Liver (tissue), 9 donors: ENCODE results near the gene TIA1. TPM values are rescaled to one million over a fixed set of nuclear protein-coding genes. Genes with fewer than 3 reads are reported as not detected.

Source experiments
- DNase-seq: peaks from one replicate; pipeline ENCODE4 v3.0.0-alpha.2; 2017; ENCODE audit warnings: low spot score
- H3K27ac ChIP-seq, 2 donors: one replicate each; pipeline ENCODE4 v1.7.0; 2013; ENCODE audit warnings: inconsistent platforms in 2 of 2, low read length in 2 of 2, control low read depth in 1 of 2, low read depth in 1 of 2, mild to moderate bottlenecking in 1 of 2
- H3K27me3 ChIP-seq, 4 donors: one replicate each; pipeline versions ENCODE4 v1.6.1 to v1.7.0; 2013; ENCODE audit warnings: low read length in 3 of 4, inconsistent platforms in 1 of 4, mild to moderate bottlenecking in 1 of 4, moderate library complexity in 1 of 4; ENCODE audit not compliant: control insufficient read depth in 4 of 4, insufficient read depth in 4 of 4
- H3K36me3 ChIP-seq, 4 donors: one replicate each; pipeline versions ENCODE4 v1.6.1 to v1.7.0; 2013; ENCODE audit warnings: low read length in 3 of 4, mild to moderate bottlenecking in 3 of 4, low read depth in 1 of 4, moderate library complexity in 1 of 4; ENCODE audit not compliant: control insufficient read depth in 4 of 4, insufficient read depth in 3 of 4
- H3K4me1 ChIP-seq, 4 donors: one replicate each; pipeline versions ENCODE4 v1.6.1 to v1.7.0; 2013; ENCODE audit warnings: low read length in 3 of 4, mild to moderate bottlenecking in 3 of 4, moderate library complexity in 1 of 4; ENCODE audit not compliant: control insufficient read depth in 4 of 4, insufficient read depth in 4 of 4
- H3K4me3 ChIP-seq, 3 donors: one replicate each; pipeline versions ENCODE4 v1.6.1 to v1.7.0; 2013; ENCODE audit warnings: low read length in 3 of 3, control low read depth in 1 of 3, low read depth in 1 of 3, mild to moderate bottlenecking in 1 of 3
- H3K9ac ChIP-seq, 2 donors: one replicate each; pipeline ENCODE4 v1.7.0; 2013; ENCODE audit warnings: low read length in 2 of 2, mild to moderate bottlenecking in 2 of 2, moderate library complexity in 2 of 2, control low read depth in 1 of 2, low read depth in 1 of 2
- H3K9me3 ChIP-seq, 4 donors: one replicate each; pipeline versions ENCODE4 v1.6.1 to v1.7.0; 2013; ENCODE audit warnings: low read length in 3 of 4; ENCODE audit not compliant: control insufficient read depth in 4 of 4
- EGR1 ChIP-seq, 2 donors: IDR thresholded peaks; 2 replicates each; pipeline ENCODE4 v1.6.1; 2016 to 2018; ENCODE audit warnings: antibody characterized with exemption in 2 of 2, low read depth in 2 of 2
- FOXA1 ChIP-seq: IDR thresholded peaks from 2 replicates; pipeline ENCODE4 v1.6.1; 2016; ENCODE audit warnings: antibody characterized with exemption
- FOXA2 ChIP-seq: IDR thresholded peaks from 2 replicates; pipeline ENCODE4 v1.6.1; 2016; ENCODE audit warnings: antibody characterized with exemption
- GABPA ChIP-seq, 2 donors: IDR thresholded peaks in 1 of 2; conservative IDR thresholded peaks in 1 of 2; 2 replicates each; pipeline ENCODE4 v1.6.1; 2016; ENCODE audit warnings: antibody characterized with exemption in 2 of 2, mild to moderate bottlenecking in 1 of 2, moderate library complexity in 1 of 2
- HNF4A ChIP-seq, 2 donors: conservative IDR thresholded peaks; 2 replicates each; pipeline ENCODE4 v1.6.1; 2016; ENCODE audit warnings: antibody characterized with exemption in 2 of 2, mild to moderate bottlenecking in 2 of 2
- HNF4G ChIP-seq: IDR thresholded peaks from 2 replicates; pipeline ENCODE4 v1.6.1; 2016; ENCODE audit warnings: antibody characterized with exemption
- JUND ChIP-seq, 2 donors: IDR thresholded peaks; 2 replicates each; pipeline ENCODE4 v1.6.1; 2016; ENCODE audit warnings: antibody characterized with exemption in 2 of 2
- NR2F2 ChIP-seq: IDR thresholded peaks from 2 replicates; pipeline ENCODE4 v1.6.1; 2016; ENCODE audit warnings: antibody characterized with exemption
- RXRA ChIP-seq, 2 donors: IDR thresholded peaks; 2 replicates each; pipeline ENCODE4 v1.6.1; 2017 to 2018; ENCODE audit warnings: antibody characterized with exemption in 2 of 2, mild to moderate bottlenecking in 1 of 2
- SP1 ChIP-seq: IDR thresholded peaks from 2 replicates; pipeline ENCODE4 v1.6.1; 2018; ENCODE audit warnings: antibody characterized with exemption, mild to moderate bottlenecking
- TAF1 ChIP-seq: conservative IDR thresholded peaks from 2 replicates; pipeline ENCODE4 v1.6.1; 2016; ENCODE audit warnings: antibody characterized with exemption, mild to moderate bottlenecking
- YY1 ChIP-seq: IDR thresholded peaks from 2 replicates; pipeline ENCODE4 v1.6.1; 2016; ENCODE audit warnings: antibody characterized with exemption, mild to moderate bottlenecking
- WGBS: extraction: QIAGEN DNeasy Blood & Tissue Kit; methylation state at CpG from one replicate; pipeline ENCODE4 v1.1.7; 2013; 5-methylcytosine and 5-hydroxymethylcytosine counted together
- polyA plus RNA-seq, 2 donors: library from polyadenylated mRNA; stranded (reverse) in 1 of 2; unstranded in 1 of 2; fragments of 200-250 nt in 1 of 2; fragments of >200 nt in 1 of 2; fragmentation: Nextera tagmentation in 1 of 2; extraction: Ambion mirVana in 1 of 2; gene quantifications; one replicate each; pipeline versions ENCODE4 v1.2.1 to v1.2.3, GENCODE V29; 2013 to 2015
- total RNA-seq, 2 donors: library from RNA; depleted of rRNA; stranded (reverse); fragments of >200 nt; gene quantifications; one replicate each; pipeline ENCODE4 v1.2.3, GENCODE V29; 2014
- TF ChIP-seq, protein P1 (sequence below): IDR thresholded peaks from 2 replicates; pipeline ENCODE4 v1.6.1; 2016; ENCODE audit warnings: antibody characterized with exemption
- TF ChIP-seq, protein P2 (sequence below): IDR thresholded peaks from 2 replicates; pipeline ENCODE4 v1.6.1; 2016; ENCODE audit warnings: antibody characterized with exemption, mild to moderate bottlenecking
- TF ChIP-seq, protein P3 (sequence below): IDR thresholded peaks from 2 replicates; pipeline ENCODE4 v1.6.1; 2016; ENCODE audit warnings: antibody characterized with exemption
- TF ChIP-seq, protein P4 (sequence below): IDR thresholded peaks from 2 replicates; pipeline ENCODE4 v1.6.1; 2016; ENCODE audit warnings: antibody characterized with exemption
- TF ChIP-seq, protein P5 (sequence below): fragments of 150-350 bp; IDR thresholded peaks from 2 replicates; pipeline ENCODE4 v1.5.1; 2017; ENCODE audit warnings: improper control_type of control experiment, low read depth, low read length; ENCODE audit not compliant: missing input control
- donor health status: healthy.
- donor health status: healthy.
- donor health status: healthy.
- donor health status: healthy.
- donor health status: healthy.

The TIA1 gene
- total and polyA plus RNA-seq, 4 donors: 10.2 to 56.2 (median 46.6) TPM

DNA sequence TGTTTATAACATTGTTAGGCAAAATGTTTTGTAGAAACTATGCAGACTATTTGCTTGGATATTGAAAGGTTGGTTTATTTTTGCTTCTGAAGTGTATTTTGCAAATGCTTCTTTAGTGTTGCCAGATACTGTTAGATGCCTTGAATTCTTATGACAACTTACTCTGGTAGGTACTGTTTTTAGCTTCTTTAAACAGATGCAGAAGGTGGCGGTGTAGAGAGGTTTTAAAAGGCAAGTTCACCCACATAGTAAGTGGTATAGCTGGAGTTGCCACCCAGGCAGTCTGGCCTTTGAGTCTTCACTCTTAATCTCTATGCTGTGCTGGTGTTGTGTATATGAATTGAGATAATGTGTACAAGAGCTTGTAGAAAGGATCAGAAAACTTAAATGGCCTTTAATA is 13.1 kb upstream of the TIA1 start:
- no peak for DNase-seq
- H3K4me1 ChIP-seq: peaks cover 6 to 36% (median 24%) of the 10 kb centered on the region in 4 donors
- H3K27me3 ChIP-seq: no peaks in the 10 kb centered on the region
- TF ChIP-seq NR2F2 (no peak), JUND (IDR thresholded peaks at IDR 0.05) (no peak), YY1 (no peak), EGR1 (IDR thresholded peaks at IDR 0.05; ENCODE audit: low read depth in 2 of 2) (no peak), RXRA (IDR thresholded peaks at IDR 0.05) (no peak), FOXA2 (no peak), FOXA1 (no peak)
- TF ChIP-seq, protein P1, sequence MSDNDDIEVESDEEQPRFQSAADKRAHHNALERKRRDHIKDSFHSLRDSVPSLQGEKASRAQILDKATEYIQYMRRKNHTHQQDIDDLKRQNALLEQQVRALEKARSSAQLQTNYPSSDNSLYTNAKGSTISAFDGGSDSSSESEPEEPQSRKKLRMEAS: no peak
- TF ChIP-seq, protein P2, sequence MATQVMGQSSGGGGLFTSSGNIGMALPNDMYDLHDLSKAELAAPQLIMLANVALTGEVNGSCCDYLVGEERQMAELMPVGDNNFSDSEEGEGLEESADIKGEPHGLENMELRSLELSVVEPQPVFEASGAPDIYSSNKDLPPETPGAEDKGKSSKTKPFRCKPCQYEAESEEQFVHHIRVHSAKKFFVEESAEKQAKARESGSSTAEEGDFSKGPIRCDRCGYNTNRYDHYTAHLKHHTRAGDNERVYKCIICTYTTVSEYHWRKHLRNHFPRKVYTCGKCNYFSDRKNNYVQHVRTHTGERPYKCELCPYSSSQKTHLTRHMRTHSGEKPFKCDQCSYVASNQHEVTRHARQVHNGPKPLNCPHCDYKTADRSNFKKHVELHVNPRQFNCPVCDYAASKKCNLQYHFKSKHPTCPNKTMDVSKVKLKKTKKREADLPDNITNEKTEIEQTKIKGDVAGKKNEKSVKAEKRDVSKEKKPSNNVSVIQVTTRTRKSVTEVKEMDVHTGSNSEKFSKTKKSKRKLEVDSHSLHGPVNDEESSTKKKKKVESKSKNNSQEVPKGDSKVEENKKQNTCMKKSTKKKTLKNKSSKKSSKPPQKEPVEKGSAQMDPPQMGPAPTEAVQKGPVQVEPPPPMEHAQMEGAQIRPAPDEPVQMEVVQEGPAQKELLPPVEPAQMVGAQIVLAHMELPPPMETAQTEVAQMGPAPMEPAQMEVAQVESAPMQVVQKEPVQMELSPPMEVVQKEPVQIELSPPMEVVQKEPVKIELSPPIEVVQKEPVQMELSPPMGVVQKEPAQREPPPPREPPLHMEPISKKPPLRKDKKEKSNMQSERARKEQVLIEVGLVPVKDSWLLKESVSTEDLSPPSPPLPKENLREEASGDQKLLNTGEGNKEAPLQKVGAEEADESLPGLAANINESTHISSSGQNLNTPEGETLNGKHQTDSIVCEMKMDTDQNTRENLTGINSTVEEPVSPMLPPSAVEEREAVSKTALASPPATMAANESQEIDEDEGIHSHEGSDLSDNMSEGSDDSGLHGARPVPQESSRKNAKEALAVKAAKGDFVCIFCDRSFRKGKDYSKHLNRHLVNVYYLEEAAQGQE: no peak
- no peaks in the 10 kb centered on the region for H3K9me3 ChIP-seq
- H3K27ac ChIP-seq: no peak overlapping the region
- WGBS: 89% methylated on average over 1 of the region's 1 CpG
- H3K9ac ChIP-seq: peak overlapping the region in 1 of 2 donors; percentile 43
- H3K4me3 ChIP-seq: no peak overlapping the region
- peaks cover 0 to 28% (median 6%) of the 10 kb centered on the region in 4 donors for H3K36me3 ChIP-seq

DNA sequence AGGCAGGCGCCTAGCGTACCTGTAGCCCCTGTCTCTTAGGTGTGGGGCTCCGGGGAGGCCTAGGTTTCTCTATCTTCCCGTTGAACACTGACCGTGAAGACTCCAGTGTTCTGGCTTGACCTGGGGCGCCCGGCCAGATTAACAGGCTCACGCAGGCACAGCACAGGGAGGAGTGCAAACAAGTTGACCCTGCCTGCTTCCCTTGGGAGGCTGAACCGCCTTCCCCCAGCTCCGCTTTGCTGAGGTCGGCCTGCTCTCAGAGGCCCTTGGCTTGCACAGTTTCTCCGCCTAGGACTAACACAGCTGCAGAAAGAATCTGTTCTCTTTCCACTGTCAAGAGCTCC is 10.1 kb upstream of the TIA1 start:
- Histone ChIP-seq H3K9ac (peak overlapping the region in 1 of 2 donors; percentile 66), H3K27me3 (no peaks in the 10 kb centered on the region), H3K9me3 (no peaks in the 10 kb centered on the region), H3K36me3 (peaks cover 0 to 18% (median 4%) of the 10 kb centered on the region in 4 donors), H3K4me1 (peaks cover 6 to 30% (median 24%) of the 10 kb centered on the region in 4 donors), H3K4me3 (peak overlapping the region; percentile 68 to 87 (median 87)), H3K27ac (peak overlapping the region; percentile 65 to 83)
- 5% methylated on average over 12 of the region's 12 CpGs for WGBS
- TF ChIP-seq, protein P2: peak; percentile 17
- no peak for TF ChIP-seq JUND (IDR thresholded peaks at IDR 0.05)
- no peak for TF ChIP-seq HNF4G
- TF ChIP-seq FOXA2: no peak
- TF ChIP-seq HNF4A (conservative IDR thresholded peaks at IDR 0.05): peak; percentile 22 to 31
- peak; percentile 29 for TF ChIP-seq NR2F2
- TF ChIP-seq SP1: peak; percentile 30
- no peak for TF ChIP-seq TAF1
- no peak for TF ChIP-seq EGR1 (IDR thresholded peaks at IDR 0.05; ENCODE audit: low read depth in 2 of 2)
- TF ChIP-seq, protein P3, sequence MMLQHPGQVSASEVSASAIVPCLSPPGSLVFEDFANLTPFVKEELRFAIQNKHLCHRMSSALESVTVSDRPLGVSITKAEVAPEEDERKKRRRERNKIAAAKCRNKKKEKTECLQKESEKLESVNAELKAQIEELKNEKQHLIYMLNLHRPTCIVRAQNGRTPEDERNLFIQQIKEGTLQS: no peak
- TF ChIP-seq, protein P4, sequence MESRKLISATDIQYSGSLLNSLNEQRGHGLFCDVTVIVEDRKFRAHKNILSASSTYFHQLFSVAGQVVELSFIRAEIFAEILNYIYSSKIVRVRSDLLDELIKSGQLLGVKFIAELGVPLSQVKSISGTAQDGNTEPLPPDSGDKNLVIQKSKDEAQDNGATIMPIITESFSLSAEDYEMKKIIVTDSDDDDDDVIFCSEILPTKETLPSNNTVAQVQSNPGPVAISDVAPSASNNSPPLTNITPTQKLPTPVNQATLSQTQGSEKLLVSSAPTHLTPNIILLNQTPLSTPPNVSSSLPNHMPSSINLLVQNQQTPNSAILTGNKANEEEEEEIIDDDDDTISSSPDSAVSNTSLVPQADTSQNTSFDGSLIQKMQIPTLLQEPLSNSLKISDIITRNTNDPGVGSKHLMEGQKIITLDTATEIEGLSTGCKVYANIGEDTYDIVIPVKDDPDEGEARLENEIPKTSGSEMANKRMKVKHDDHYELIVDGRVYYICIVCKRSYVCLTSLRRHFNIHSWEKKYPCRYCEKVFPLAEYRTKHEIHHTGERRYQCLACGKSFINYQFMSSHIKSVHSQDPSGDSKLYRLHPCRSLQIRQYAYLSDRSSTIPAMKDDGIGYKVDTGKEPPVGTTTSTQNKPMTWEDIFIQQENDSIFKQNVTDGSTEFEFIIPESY: no peak
- no peak for TF ChIP-seq GABPA (IDR thresholded peaks at IDR 0.05 in 1 of 2, conservative IDR thresholded peaks at IDR 0.05 in 1 of 2)
- TF ChIP-seq, protein P5, sequence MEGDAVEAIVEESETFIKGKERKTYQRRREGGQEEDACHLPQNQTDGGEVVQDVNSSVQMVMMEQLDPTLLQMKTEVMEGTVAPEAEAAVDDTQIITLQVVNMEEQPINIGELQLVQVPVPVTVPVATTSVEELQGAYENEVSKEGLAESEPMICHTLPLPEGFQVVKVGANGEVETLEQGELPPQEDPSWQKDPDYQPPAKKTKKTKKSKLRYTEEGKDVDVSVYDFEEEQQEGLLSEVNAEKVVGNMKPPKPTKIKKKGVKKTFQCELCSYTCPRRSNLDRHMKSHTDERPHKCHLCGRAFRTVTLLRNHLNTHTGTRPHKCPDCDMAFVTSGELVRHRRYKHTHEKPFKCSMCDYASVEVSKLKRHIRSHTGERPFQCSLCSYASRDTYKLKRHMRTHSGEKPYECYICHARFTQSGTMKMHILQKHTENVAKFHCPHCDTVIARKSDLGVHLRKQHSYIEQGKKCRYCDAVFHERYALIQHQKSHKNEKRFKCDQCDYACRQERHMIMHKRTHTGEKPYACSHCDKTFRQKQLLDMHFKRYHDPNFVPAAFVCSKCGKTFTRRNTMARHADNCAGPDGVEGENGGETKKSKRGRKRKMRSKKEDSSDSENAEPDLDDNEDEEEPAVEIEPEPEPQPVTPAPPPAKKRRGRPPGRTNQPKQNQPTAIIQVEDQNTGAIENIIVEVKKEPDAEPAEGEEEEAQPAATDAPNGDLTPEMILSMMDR: no peak
- TF ChIP-seq RXRA (IDR thresholded peaks at IDR 0.05): peak; percentile 63 to 74
- TF ChIP-seq, protein P1: no peak
- DNase-seq: no peak
